Gastroesophageal sphincter (tissue), 4 donors: ENCODE data around the gene MAP3K13. TPM values are rescaled to one million over a fixed set of nuclear protein-coding genes. Genes with fewer than 3 reads are reported as not detected.

Source experiments
- ATAC-seq: fragments of 150-250 bp; one replicate; pipeline ENCODE4 v1.9.1; 2016; ENCODE audit warnings: mild to moderate bottlenecking, moderate library complexity
- H3K27ac ChIP-seq, 4 donors: fragments of 200-600 bp; sonication (generic) in 3 of 4; 1 replicate in 3 of 4; 2 replicates in 1 of 4; pipeline ENCODE4 v1.5.1; 2016 to 2019
- H3K27me3 ChIP-seq: fragments of 200-600 bp; sonication (generic); one replicate; pipeline ENCODE4 v1.5.1; 2019
- H3K36me3 ChIP-seq, 2 donors: fragments of 200-600 bp; sonication (generic); one replicate each; pipeline ENCODE4 v1.5.1; 2019; ENCODE audit warnings: control low read depth in 1 of 2
- H3K4me1 ChIP-seq, 3 donors: fragments of 200-600 bp; sonication (generic); 1 replicate in 2 of 3; 2 replicates in 1 of 3; pipeline ENCODE4 v1.5.1; 2016 to 2019; ENCODE audit warnings: control low read depth in 2 of 3
- H3K4me3 ChIP-seq, 2 donors: fragments of 200-600 bp; sonication (generic); one replicate each; pipeline ENCODE4 v1.5.1; 2019; ENCODE audit warnings: mild to moderate bottlenecking in 1 of 2, moderate library complexity in 1 of 2
- H3K9me3 ChIP-seq, 3 donors: fragments of 200-600 bp; sonication (generic); one replicate each; pipeline ENCODE4 v1.5.1; 2017 to 2019; ENCODE audit warnings: control low read depth in 2 of 3
- CTCF ChIP-seq, 4 experiments: fragments of 200-600 bp in 2 of 4; fragments of 450-650 bp in 2 of 4; sonication (generic) in 1 of 4; IDR thresholded peaks; one replicate each; pipeline ENCODE4 v1.5.1; 2017 to 2019; ENCODE audit warnings: antibody characterized with exemption in 4 of 4, mild to moderate bottlenecking in 2 of 4, moderate library complexity in 2 of 4
- EP300 ChIP-seq: sonication (generic); formaldehyde crosslinking; IDR thresholded peaks from one replicate; pipeline ENCODE4 v1.6.1; 2017; ENCODE audit warnings: antibody characterized with exemption, mild to moderate bottlenecking
- POLR2A ChIP-seq, 2 donors: fragments of 450-650 bp; IDR thresholded peaks; one replicate each; pipeline ENCODE4 v1.6.1; 2017; ENCODE audit warnings: antibody characterized with exemption in 2 of 2, mild to moderate bottlenecking in 2 of 2, moderate library complexity in 1 of 2
- POLR2AphosphoS5 ChIP-seq: sonication (generic); formaldehyde crosslinking; IDR thresholded peaks from one replicate; pipeline ENCODE4 v1.6.1; 2017; ENCODE audit warnings: antibody characterized with exemption
- WGBS, 2 donors: methylation state at CpG; one replicate each; pipeline ENCODE4 v1.1.5; 2018; ENCODE audit warnings: low coverage in 1 of 2; 5-methylcytosine and 5-hydroxymethylcytosine counted together
- total RNA-seq, 4 donors: library from RNA; depleted of rRNA; stranded (reverse); fragments of >200 nt; gene quantifications; one replicate each; pipeline ENCODE4 v1.1.0, GENCODE V29; 2016

MAP3K13 gene
- total RNA-seq, 4 donors from 2014 or later, result 17.1 to 29.2 (median 23.3) TPM

- Histone ChIP-seq H3K36me3 (no peaks in the 10 kb centered on the region), H3K4me3 (no peak overlapping the region), H3K4me1 (no peaks in the 10 kb centered on the region), H3K27me3 (peaks cover 41% of the 10 kb centered on the region), H3K9me3 (no peaks in the 10 kb centered on the region), H3K27ac (no peak overlapping the region)
- 79 to 80% methylated on average over 6 to 7 of the region's 7 CpGs for WGBS, 2 donors
- ATAC-seq, result no peak
- no peak for TF ChIP-seq EP300
- no peak for TF ChIP-seq POLR2AphosphoS5
- TF ChIP-seq POLR2A (IDR thresholded peaks at IDR 0.05), result no peak
- TF ChIP-seq CTCF (IDR thresholded peaks at IDR 0.05), result no peak
These were observed 158.6 kb downstream of the MAP3K13 start for GRCh38 chr3:185521349-185522138.

GRCh38 chr3:185526349-185526951 lies 163.5 kb downstream of the MAP3K13 start:
- Histone ChIP-seq H3K36me3 (no peaks in the 10 kb centered on the region), H3K27ac (no peak overlapping the region), H3K9me3 (no peaks in the 10 kb centered on the region), H3K4me3 (no peak overlapping the region), H3K27me3 (peaks cover 34% of the 10 kb centered on the region), H3K4me1 (no peaks in the 10 kb centered on the region)
- ATAC-seq, result no peak
- TF ChIP-seq EP300 (no peak), POLR2A (IDR thresholded peaks at IDR 0.05) (no peak), CTCF (IDR thresholded peaks at IDR 0.05) (no peak), POLR2AphosphoS5 (no peak)
- WGBS, 2 donors, result 86 to 94% methylated on average over 1 to 2 of the region's 2 CpGs

- Histone ChIP-seq H3K27ac (no peak overlapping the region), H3K9me3 (no peaks in the 10 kb centered on the region), H3K4me3 (no peak overlapping the region), H3K4me1 (no peaks in the 10 kb centered on the region), H3K36me3 (no peaks in the 10 kb centered on the region), H3K27me3 (peaks cover 25% of the 10 kb centered on the region)
- WGBS, 2 donors, result 76 to 100% methylated on average over 2 to 5 of the region's 9 CpGs
- TF ChIP-seq EP300, result no peak
- TF ChIP-seq CTCF (IDR thresholded peaks at IDR 0.05), result no peak
- no peak for TF ChIP-seq POLR2A (IDR thresholded peaks at IDR 0.05)
- TF ChIP-seq POLR2AphosphoS5, result no peak
- ATAC-seq, result no peak
These were observed 164.4 kb downstream of the MAP3K13 start for GRCh38 chr3:185527364-185527763.

- no peak for ATAC-seq
- no peaks in the 10 kb centered on the region for H3K4me1 ChIP-seq
- 60 to 92% methylated on average over 1 to 4 of the region's 6 CpGs for WGBS, 2 donors
- H3K27me3 ChIP-seq, result peaks cover 22% of the 10 kb centered on the region
- no peaks in the 10 kb centered on the region for H3K36me3 ChIP-seq
- no peak overlapping the region for H3K27ac ChIP-seq
- H3K9me3 ChIP-seq, result no peaks in the 10 kb centered on the region
- TF ChIP-seq CTCF (IDR thresholded peaks at IDR 0.05), result no peak
- no peak for TF ChIP-seq POLR2A (IDR thresholded peaks at IDR 0.05)
- no peak for TF ChIP-seq EP300
- TF ChIP-seq POLR2AphosphoS5, result no peak
- H3K4me3 ChIP-seq, result no peak overlapping the region
These were observed 165.6 kb downstream of the MAP3K13 start for GRCh38 chr3:185528532-185528931.

GRCh38 chr3:185530856-185531255 lies 167.9 kb downstream of the MAP3K13 start:
- ATAC-seq, result no peak
- Histone ChIP-seq H3K4me3 (no peak overlapping the region), H3K36me3 (no peaks in the 10 kb centered on the region), H3K4me1 (no peaks in the 10 kb centered on the region), H3K27me3 (peaks cover 4% of the 10 kb centered on the region), H3K9me3 (no peaks in the 10 kb centered on the region), H3K27ac (no peak overlapping the region)
- TF ChIP-seq POLR2A (IDR thresholded peaks at IDR 0.05) (no peak), CTCF (IDR thresholded peaks at IDR 0.05) (no peak), POLR2AphosphoS5 (no peak), EP300 (no peak)
- WGBS, 2 donors, result 52 to 62% methylated on average over 1 to 5 of the region's 5 CpGs
